ENCODE results near the gene SKIC3.

The SKIC3 gene

GRCh38 chr5:95530416-95530815, 24.4 kb downstream of the SKIC3 start:
- DNase-seq (ENCODE audit: low spot score): no peak

- no peak for DNase-seq (ENCODE audit: low spot score)
Observed at GRCh38 chr5:95528565-95528964, 26.2 kb downstream of the SKIC3 start.

- DNase-seq (ENCODE audit: low spot score): no peak
Observed at GRCh38 chr5:95526871-95527270, 27.9 kb downstream of the SKIC3 start.

GRCh38 chr5:95524423-95524822, 30.4 kb downstream of the SKIC3 start:
- DNase-seq (ENCODE audit: low spot score): no peak

GRCh38 chr5:95520206-95520605, 34.6 kb downstream of the SKIC3 start:
- no peak for DNase-seq (ENCODE audit: low spot score)

- DNase-seq (ENCODE audit: low spot score): no peak
Observed at GRCh38 chr5:95519681-95520080, 35.1 kb downstream of the SKIC3 start.

GRCh38 chr5:95519151-95519550, 35.6 kb downstream of the SKIC3 start:
- DNase-seq (ENCODE audit: low spot score): no peak

- DNase-seq (ENCODE audit: low spot score): no peak
Observed at GRCh38 chr5:95518417-95518816, 36.4 kb downstream of the SKIC3 start.

GRCh38 chr5:95511606-95512005, 43.2 kb downstream of the SKIC3 start:
- DNase-seq (ENCODE audit: low spot score): no peak

GRCh38 chr5:95508550-95508949, 46.2 kb downstream of the SKIC3 start:
- no peak for DNase-seq (ENCODE audit: low spot score)
